ENCODE data around the gene C4BPB. TPM values are rescaled to one million over a fixed set of nuclear protein-coding genes. Genes with fewer than 3 reads are reported as not detected.

Gene C4BPB
- total RNA-seq, 2 experiments from 2014 or later: 2.1 to 2.2 TPM

- ChIA-PET CTCF (interaction anchor here (0.9 to 8.0 kb wide), 7 partner anchors 9 to 428 kb away, joined by 3 to 49 read pairs (median 5); partner anchors contain the start of gene YOD1), POLR2A (interaction anchor here (0.6 to 2.7 kb wide), 3 partner anchors 18 to 1280 kb away, joined by 3 to 9 read pairs (median 3); partner anchors contain the start of gene PFKFB2)
- H3K9me3 Mint-ChIP-seq: no peaks in the 10 kb centered on the region
- ATAC-seq: no peak
- peaks cover 25% of the 10 kb centered on the region for H3K4me1 Mint-ChIP-seq (ENCODE audit: low read depth)
- H3K4me3 Mint-ChIP-seq: no peak overlapping the region
- no peaks in the 10 kb centered on the region for H3K27me3 Mint-ChIP-seq
- intact Hi-C loops (cut with micrococcal nuclease): no loop called here
- DNase-seq: no peak
- peaks cover 9% of the 10 kb centered on the region for H3K36me3 Mint-ChIP-seq (ENCODE audit: low read depth)
- TF ChIP-seq, protein P1, sequence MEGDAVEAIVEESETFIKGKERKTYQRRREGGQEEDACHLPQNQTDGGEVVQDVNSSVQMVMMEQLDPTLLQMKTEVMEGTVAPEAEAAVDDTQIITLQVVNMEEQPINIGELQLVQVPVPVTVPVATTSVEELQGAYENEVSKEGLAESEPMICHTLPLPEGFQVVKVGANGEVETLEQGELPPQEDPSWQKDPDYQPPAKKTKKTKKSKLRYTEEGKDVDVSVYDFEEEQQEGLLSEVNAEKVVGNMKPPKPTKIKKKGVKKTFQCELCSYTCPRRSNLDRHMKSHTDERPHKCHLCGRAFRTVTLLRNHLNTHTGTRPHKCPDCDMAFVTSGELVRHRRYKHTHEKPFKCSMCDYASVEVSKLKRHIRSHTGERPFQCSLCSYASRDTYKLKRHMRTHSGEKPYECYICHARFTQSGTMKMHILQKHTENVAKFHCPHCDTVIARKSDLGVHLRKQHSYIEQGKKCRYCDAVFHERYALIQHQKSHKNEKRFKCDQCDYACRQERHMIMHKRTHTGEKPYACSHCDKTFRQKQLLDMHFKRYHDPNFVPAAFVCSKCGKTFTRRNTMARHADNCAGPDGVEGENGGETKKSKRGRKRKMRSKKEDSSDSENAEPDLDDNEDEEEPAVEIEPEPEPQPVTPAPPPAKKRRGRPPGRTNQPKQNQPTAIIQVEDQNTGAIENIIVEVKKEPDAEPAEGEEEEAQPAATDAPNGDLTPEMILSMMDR (IDR thresholded peaks at IDR 0.05): no peak
- H3K27ac Mint-ChIP-seq: no peak overlapping the region
Observed at GRCh38 chr1:207071426-207071825, 17.2 kb upstream of the C4BPB start.

DNA sequence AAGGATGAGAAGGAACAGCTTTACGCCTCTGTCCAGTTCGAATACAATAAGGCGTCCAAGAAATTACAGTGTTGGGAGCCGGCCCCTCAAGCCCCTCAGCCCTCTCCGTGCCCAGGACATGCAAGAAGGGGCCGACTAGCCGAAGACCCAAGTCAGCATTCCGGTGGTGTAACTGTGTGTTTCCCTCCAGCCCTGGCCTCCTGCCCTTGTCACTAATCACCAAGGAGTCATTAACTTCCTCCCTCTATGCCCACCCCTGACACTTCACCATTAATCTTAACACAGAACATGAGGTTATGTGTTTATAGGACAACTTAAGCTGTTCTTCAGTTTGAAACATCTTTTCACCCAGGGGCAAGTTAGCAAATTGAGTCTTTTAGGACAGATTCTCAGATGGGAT, 16.4 kb upstream of the C4BPB start:
- no peak overlapping the region for H3K27ac Mint-ChIP-seq
- intact Hi-C loops (cut with micrococcal nuclease): no loop called here
- no peaks in the 10 kb centered on the region for H3K27me3 Mint-ChIP-seq
- H3K9me3 Mint-ChIP-seq: no peaks in the 10 kb centered on the region
- DNase-seq (no peak), ATAC-seq (no peak)
- ChIA-PET CTCF (interaction anchor here (0.9 to 8.0 kb wide), 4 partner anchors 12 to 427 kb away, joined by 3 to 49 read pairs (median 5); partner anchors contain the start of gene YOD1), POLR2A (interaction anchor here (2.7 kb wide), 1 partner anchor 19 kb away, joined by 9 read pairs; the partner anchor contains the start of gene PFKFB2)
- peaks cover 25% of the 10 kb centered on the region for H3K4me1 Mint-ChIP-seq (ENCODE audit: low read depth)
- H3K4me3 Mint-ChIP-seq: no peak overlapping the region
- H3K36me3 Mint-ChIP-seq (ENCODE audit: low read depth): peaks cover 9% of the 10 kb centered on the region
- TF ChIP-seq, protein P1 (IDR thresholded peaks at IDR 0.05): no peak

- ATAC-seq: no peak
- Mint-ChIP-seq H3K27me3 (no peaks in the 10 kb centered on the region), H3K4me3 (no peak overlapping the region), H3K9me3 (no peaks in the 10 kb centered on the region), H3K4me1 (ENCODE audit: low read depth) (peaks cover 21% of the 10 kb centered on the region), H3K27ac (no peak overlapping the region), H3K36me3 (ENCODE audit: low read depth) (peaks cover 2% of the 10 kb centered on the region)
- ChIA-PET CTCF (interaction anchor here (1.0 to 8.0 kb wide), 9 partner anchors 10 to 331 kb away, joined by 3 to 49 read pairs (median 7); partner anchors contain the start of genes PFKFB2 and YOD1), POLR2A (no interaction called here)
- TF ChIP-seq, protein P1 (IDR thresholded peaks at IDR 0.05): no peak
- DNase-seq: no peak
- intact Hi-C loops (cut with micrococcal nuclease): no loop called here
Observed at GRCh38 chr1:207073906-207074820, 14.5 kb upstream of the C4BPB start.

DNA sequence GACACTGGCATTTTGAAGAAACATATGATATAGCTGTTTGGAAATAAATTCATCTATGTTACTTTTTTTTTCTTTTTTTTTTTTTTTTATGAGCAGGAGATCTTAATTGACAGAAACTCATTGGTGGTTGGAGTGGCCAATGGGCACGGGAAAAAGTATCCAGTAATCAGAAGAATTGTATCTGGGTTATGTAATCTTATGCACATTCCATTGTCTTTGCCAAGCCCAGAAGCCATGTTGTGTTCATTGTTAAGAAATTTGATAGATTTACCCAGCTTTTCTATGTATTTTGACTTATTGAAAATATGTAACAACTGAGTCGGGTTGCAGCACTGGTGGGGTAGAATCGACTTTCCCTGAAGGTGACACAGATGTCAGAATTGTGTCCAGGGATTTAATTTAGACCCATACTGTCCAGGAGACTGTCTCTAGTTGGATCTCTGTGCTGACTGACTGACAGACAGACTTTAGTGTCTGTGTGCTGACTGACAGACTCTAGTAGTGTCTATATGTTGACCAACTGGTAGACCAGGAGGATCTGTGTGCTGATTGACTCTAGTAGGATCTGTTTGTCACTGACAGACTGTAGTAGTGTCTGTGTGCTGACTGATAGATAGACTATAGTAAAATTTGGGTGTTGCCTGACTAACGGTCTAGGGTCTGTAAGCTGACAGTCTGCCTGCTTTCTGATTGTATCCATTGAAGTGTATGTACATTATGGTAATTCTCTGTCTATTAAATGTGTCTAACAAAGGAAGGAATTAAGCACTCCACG, 12.3 kb upstream of the C4BPB start:
- TF ChIP-seq, protein P1 (IDR thresholded peaks at IDR 0.05): no peak
- H3K36me3 Mint-ChIP-seq (ENCODE audit: low read depth): no peaks in the 10 kb centered on the region
- no peak overlapping the region for H3K4me3 Mint-ChIP-seq
- peaks cover under 1% of the 10 kb centered on the region for H3K4me1 Mint-ChIP-seq (ENCODE audit: low read depth)
- ATAC-seq (no peak), DNase-seq (no peak)
- H3K27ac Mint-ChIP-seq: no peak overlapping the region
- intact Hi-C loops (cut with micrococcal nuclease): loop anchor here (2.0 kb wide), 1 partner anchor 26 kb away; the partner anchor contains the start of gene YOD1
- ChIA-PET POLR2A (no interaction called here), CTCF (interaction anchor here (0.6 to 8.0 kb wide), 18 partner anchors 8 to 428 kb away, joined by 3 to 49 read pairs (median 4); partner anchors contain the start of genes PFKFB2 and YOD1)
- H3K27me3 Mint-ChIP-seq: no peaks in the 10 kb centered on the region
- H3K9me3 Mint-ChIP-seq: no peaks in the 10 kb centered on the region

Measured in activated CD8-positive, alpha-beta T cell treated with anti-CD3 and anti-CD28 coated beads for 36 hours (primary cell).